GM18526 (cell line): Measurements from ENCODE around the gene NHERF1.

ENCODE experiments used
- POLR2A ChIP-seq: IDR thresholded peaks from 3 replicates; pipeline ENCODE4 v1.6.1; 2011; ENCODE audit not compliant: insufficient read length; ENCODE audit errors: extremely low read depth

NHERF1 gene

DNA sequence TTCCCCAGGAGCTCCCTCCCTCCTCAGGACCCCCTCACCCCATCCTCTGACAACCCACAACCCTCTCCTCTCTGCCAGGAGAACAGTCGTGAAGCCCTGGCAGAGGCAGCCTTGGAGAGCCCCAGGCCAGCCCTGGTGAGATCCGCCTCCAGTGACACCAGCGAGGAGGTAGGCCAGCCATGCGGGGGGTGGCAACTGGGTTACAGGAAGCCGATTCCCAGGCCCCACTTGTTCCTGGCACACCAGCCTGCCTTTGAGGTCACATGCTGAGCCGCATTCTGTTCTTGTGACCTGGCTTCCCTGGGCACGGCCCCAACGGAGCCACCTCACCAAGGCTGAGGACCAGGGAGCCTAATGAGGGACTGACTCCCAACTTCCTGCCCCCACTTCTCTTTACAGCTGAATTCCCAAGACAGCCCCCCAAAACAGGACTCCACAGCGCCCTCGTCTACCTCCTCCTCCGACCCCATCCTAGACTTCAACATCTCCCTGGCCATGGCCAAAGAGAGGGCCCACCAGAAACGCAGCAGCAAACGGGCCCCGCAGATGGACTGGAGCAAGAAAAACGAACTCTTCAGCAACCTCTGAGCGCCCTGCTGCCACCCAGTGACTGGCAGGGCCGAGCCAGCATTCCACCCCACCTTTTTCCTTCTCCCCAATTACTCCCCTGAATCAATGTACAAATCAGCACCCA lies 19.8 kb downstream of the NHERF1 start:
- no peak for TF ChIP-seq POLR2A

DNA sequence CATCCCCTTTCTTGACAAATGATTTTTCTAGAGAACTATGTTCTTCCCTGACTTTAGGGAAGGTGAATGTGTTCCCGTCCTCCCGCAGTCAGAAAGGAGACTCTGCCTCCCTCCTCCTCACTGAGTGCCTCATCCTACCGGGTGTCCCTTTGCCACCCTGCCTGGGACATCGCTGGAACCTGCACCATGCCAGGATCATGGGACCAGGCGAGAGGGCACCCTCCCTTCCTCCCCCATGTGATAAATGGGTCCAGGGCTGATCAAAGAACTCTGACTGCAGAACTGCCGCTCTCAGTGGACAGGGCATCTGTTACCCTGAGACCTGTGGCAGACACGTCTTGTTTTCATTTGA lies 20.3 kb downstream of the NHERF1 start:
- no peak for TF ChIP-seq POLR2A

DNA sequence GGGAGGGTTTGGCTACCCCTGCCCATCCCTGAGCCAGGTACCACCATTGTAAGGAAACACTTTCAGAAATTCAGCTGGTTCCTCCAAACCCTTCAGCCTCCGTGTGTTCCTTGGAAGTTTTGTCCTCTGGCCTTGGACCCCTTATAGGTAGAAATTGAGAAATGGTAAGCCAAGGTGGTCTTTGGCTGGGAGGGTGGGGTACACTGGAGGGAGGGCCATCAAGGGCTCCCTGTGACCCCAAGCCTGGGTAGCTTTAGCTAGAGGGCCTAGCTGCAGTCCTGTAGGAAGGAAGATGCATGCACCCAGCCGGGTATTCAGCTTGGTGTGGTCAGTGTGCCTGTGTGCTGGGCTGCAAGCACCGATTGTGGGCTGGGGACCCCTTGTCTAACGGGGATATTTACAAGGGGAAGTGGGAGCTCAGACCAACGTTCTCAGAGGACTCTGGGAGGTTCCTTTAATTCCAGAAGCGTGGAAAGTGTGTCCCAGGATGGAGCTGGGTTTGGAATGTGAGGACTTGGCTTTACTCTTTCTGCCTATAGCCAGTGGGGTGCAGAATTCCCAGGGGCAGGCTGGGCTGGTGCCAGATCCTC lies 20.9 kb downstream of the NHERF1 start:
- no peak for TF ChIP-seq POLR2A

DNA sequence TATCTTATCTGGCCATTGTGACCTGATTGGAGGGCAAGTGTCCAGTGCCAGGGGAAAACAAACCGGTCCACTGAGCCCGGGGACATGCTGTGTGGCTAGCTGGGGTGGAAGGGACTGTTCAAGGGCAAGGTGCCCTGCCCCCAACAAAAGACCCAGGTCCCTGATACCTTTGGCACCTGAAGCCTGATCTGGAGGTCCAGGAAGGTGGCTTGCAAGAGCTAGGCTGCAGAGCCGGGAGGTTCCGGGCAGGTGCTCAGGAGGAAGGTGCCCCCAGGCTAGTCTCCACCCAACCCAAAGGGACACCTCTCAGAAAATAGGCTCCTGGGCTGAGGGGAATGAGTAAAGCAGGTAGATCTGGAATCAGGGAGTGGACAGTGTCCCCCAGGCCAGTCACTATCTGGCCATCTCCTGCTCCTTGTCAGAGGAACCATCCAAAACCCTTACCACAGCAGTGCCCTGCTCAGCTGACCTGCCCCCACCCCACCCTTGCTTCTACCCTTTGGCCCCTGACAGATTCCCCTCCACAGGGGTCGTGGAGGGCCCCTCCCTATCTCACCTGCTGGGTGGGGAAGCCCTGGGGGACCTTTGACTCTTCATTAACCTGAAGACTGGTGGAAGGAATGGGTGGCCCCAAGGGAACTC lies 21.5 kb downstream of the NHERF1 start:
- TF ChIP-seq POLR2A, result no peak

DNA sequence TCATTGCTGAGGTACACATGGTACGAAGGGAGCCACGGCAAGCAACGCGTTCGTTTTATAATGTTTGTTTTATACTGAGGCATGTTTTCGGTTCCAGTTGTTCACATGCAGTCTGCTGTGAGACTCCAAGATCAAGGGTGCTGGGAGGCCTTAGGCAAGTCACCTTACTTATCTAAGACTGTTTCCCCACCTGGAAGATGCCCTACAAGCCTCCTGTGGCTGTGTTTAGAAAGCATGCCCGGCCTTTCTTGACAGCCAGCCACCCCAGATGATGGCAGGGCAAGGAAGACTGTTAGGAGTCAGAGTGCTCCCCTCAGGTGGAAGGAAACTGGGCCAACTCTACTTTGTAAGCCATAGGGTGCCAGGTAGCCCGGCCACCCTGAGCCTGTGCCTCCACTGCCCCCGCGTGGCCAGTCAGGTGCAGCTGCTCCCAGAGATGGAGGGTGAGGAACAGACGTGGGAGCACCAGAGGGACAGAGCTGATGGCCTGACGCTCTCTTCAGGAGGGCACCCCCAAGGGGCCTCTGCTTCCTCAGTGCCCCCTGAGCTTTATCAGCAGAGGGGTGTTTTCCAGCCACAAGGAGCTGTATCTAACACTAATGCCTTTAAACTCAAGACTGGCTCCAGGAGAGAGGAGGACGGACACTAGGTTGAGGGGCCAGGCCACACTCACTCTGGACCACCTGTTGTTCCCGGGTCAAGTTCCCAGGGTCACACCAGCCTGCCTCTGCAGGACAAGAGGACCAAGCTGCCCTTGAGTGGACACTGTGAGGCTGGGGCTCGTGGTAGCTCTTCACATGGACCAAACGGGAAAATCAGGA lies 22.3 kb downstream of the NHERF1 start:
- TF ChIP-seq POLR2A, result no peak

DNA sequence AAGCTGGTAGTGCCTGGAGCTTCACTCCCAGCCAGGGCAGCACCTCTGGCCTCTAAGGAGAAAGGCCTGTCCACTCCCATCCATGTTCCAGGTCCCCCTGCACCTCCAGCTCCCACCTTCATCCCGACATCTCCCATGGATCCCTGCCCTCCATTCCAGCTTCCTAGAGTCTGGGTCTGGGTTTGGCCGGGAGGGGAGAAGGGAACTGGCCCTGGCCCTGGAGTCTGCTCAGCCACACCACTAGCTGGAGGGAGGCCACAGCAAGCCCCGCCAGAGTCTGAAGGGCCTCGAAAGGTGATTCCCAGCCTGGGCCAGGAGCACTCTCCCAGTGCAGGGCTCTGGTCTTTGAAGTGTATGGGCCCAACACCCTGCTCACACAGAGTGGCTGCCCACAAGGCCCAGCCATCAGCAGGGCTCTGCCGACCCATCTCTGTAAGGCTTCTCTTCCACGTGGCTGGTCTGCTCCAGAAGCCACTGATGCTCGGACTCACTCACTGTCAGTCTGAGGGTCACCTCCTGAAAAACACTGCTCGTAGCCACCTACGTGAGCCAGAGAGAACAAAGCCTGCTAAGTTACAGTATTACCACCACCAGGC lies 23.0 kb downstream of the NHERF1 start:
- TF ChIP-seq POLR2A, result no peak

DNA sequence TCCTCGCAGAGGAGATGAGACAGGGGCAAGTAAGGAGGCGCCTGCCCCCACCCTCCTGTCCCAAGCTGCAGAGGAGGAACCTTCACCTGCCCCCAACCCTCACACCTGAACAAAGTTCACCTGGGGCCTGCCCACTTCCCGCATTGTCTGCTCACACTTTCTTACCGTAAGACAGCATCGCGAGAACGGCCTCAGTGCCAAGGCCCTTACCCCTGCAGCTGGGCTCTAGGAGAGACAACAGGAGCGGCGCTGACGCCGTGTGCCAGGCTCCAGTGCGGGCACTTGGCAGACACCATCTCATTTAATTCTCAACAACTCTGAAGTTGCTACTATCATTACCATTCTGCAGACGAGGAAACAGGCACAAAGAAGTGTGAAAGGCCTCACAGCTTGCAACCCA lies 23.6 kb downstream of the NHERF1 start:
- TF ChIP-seq POLR2A, result no peak

DNA sequence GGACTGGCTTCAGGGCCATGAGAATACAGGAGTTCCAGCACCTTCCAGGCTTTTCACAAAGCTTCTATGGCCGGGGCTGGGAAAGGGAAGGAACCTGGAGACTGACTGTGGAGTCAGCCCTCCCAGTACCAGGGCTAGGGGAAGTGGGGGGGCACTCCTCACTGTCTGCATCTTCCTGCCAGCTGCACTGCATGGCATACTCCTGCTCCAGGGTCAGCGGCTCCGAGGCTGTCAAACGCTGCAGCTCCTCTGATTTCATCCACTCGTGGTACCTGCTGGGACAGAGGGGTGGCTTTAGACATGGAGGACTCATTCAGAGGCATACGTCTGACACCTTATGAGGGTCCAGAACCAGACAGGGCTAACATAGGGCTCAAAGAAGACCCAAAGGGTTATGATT lies 25.0 kb downstream of the NHERF1 start:
- no peak for TF ChIP-seq POLR2A

DNA sequence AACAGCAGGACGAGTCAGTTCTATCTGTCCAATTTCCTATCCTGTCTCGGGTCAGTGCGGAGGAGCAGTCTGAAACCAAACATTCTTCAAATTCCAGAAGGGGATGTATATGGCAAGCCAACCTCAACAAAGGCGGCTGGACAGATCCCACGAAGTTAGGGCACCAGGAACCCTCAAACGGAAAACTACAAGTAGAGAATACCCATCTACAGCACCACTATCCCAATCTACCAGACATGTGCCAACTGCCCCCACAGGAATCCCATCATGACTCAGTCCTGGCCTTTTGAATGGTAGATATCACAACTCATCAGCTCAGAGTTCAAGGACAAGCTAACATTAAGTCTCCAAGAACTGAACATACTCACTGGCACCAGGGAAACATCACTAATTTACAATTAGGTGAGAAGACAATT lies 25.5 kb downstream of the NHERF1 start:
- no peak for TF ChIP-seq POLR2A

DNA sequence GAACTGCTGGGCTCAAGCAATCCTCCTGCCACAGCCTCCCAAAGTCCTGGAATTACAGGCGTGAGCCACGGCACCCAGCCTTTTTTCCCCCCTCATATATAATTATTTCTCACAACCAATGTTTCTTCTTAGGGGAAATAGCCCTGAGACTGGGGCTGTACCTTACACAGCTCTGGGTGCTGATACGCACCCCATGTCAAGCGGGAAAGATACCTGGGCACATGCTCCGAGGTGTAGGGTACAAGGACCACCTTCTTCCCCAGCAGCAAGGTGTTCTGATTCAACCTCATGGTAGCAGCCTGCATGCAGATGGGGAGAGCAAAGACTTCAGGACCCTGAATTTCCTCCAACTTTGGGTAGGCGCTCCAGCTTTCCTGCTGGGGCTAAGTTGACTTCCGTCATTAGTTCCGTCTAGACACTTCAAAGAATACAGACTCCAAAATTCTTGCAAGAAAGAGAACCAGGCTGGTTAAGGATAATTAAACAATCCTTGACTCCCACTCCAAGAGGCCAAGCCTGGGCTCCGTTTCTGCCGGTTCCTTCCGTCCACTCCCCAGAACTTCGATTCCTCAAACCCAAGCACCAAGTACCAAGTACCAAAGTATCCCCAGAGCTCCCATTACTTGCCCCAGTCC lies 27.1 kb downstream of the NHERF1 start:
- TF ChIP-seq POLR2A, result no peak

DNA sequence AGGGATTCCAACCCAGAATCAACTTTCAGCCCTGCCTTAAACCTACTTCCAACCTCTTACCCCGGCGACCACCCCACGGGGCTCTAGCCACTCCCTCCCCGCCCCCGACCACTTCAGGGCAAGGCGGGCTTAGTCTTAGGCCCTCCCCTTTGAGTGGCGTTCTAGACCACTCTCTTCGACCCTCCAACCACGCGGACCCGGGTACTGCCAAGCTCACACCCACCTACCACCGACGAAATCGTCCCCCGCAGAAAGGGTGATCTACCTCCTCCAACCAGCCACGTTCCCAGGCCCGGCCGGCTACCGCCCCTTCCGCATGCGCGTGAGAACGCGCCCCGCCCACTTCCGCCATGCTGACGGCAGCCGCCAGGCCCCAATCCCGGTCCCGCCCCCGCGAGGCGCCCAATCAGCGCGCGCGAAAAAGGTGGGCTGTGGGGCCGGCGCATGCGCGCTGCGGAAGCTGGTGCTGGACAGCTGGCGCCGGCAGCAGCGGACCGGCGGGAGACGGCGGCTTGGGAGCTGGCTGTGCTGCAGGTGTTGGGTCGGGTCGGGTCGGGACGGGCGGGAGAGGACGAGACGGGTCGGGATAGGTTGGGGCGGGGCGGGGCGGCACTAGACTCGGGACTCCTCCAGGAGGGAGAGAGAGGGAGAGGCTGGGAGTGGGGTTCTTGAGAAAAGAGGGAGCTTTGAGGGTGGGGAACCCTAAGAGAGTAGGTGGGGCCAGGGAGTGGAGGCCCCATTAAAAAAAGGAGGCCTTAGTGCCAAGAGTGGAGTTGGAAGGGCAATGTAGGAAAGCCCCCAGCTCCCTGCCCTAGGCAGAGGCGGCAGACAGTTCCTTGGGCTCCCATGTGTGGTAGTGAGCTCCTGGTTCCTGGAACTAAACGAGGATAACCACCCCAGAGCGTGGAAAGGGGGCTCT lies 27.9 kb downstream of the NHERF1 start, which contains the start of gene NAT9:
NAT9 (minus strand) TSS at position 302 of the 919 bp plus-strand sequence. CDS start 647 bp downstream, outside the sequence.
- peak; percentile 90 for TF ChIP-seq POLR2A

DNA sequence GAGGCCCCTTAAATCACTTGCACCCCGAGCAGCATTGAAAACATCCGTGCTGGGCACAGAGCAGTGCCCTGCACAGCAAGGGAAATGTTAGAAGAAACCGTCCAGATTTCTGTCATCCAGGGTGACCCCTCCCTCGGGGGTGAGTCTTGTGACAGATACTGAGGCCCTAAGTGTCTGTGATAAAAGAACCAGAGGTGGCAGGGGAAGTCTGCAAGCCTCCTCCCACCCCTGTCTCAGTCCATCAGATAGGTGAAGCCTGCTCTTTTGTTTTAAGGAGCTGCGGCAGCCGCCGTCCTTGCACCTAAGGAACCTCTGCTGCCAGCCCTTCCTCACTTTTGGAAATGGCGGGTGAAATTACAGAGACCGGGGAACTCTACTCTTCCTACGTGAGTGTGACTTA lies 28.6 kb downstream of the NHERF1 start:
- no peak for TF ChIP-seq POLR2A

DNA sequence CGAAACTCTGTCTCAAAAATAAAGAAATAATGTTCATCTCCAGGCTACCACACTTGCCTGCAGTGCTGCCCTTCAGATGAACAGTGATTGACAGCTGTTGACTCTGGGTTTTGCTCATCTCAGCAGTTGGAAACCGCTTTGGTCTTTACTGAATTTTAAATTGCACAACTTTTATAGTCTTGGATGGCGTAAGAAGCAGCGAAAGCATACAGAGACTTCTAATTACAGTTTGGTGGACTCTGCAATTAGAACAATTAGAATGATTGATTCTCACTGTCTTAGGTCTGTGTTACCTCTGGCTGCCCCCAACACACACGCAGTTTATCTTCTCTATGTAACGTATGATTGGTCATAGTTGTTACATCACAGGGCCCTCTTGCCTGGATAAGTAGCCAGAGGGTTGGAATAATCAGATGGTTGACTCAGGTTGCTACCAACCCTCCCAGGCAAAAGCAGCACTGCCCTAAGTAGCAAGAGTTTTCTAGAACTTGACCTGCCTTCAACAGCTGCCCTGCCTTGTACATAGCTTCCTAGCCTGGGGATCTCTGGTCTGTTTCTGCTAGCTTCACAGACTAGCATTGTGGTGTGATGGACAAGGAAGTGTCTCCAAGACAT lies 29.6 kb downstream of the NHERF1 start:
- TF ChIP-seq POLR2A, result no peak
